GM12878 (cell line): ENCODE data around the gene BAHD1. TPM values are rescaled to one million over a fixed set of nuclear protein-coding genes. Genes with fewer than 3 reads are reported as not detected.

Experiments
- ATAC-seq: fragments of 200-7000 bp; cut with Tn5 transposase; 3 replicates; pipeline ENCODE4 v1.9.1; 2020; ENCODE audit warnings: mild to moderate bottlenecking, moderate library complexity
- BruUV-seq: library from RNA; stranded (reverse); fragments of 400-500 nt; replicated peaks from 2 replicates; lab custom pipeline; 2021; lab: Mats Ljungman, UMichigan
- CTCF ChIA-PET: fragments of 300-600 bp; sonication (Branson Sonifier 250); formaldehyde crosslinking; extraction: SDS; loops from one replicate; lab custom pipeline; 2021; ENCODE audit warnings: inconsistent platforms; lab: Yijun Ruan, JAX
- POLR2A ChIA-PET: fragments of 350-600 bp; formaldehyde crosslinking; extraction: SDS; loops from one replicate; lab custom pipeline; 2021; ENCODE audit warnings: inconsistent platforms; lab: Charles Lee
- RAD21 ChIA-PET: fragments of 300-600 bp; sonication (Branson Sonifier 250); formaldehyde crosslinking; loops from one replicate; lab custom pipeline; 2023; ENCODE audit warnings: antibody characterized with exemption; ENCODE audit not compliant: unreplicated experiment; lab: Charles Lee
- SMC1A ChIA-PET: fragments of 300-600 bp; sonication (Branson Sonifier 250); formaldehyde crosslinking; loops from one replicate; lab custom pipeline; 2023; ENCODE audit not compliant: unreplicated experiment, uncharacterized antibody; lab: Charles Lee
- DNase-seq: peaks from one replicate; pipeline ENCODE4 v3.0.0-alpha.2; 2011; ENCODE audit warnings: low read depth, low spot score
- FAIRE-seq: peaks from 3 replicates; lab custom pipeline; 2011; peaks lifted over from hg19 to GRCh38; lab: Jason Lieb, UNC
- H2AFZ ChIP-seq: 2 replicates; pipeline ENCODE4 v1.6.0; 2011; ENCODE audit warnings: low read depth, low read length, control low read depth; ENCODE audit not compliant: control insufficient read depth
- H3K27ac ChIP-seq: 2 replicates; pipeline ENCODE4 v1.5.1; 2011; ENCODE audit warnings: control low read depth; ENCODE audit not compliant: control insufficient read depth, insufficient read depth
- H3K27me3 ChIP-seq, 2 experiments: replicated peaks in 1 of 2; 2 replicates each; pipeline versions ENCODE4 v1.6.0 to v1.6.1; 2011; ENCODE audit warnings: low read length in 1 of 2; ENCODE audit not compliant: control insufficient read depth in 2 of 2, insufficient read depth in 2 of 2
- H3K36me3 ChIP-seq, 2 experiments: 2 replicates each; pipeline ENCODE4 v1.5.1; 2011; ENCODE audit warnings: low read length in 1 of 2; ENCODE audit not compliant: control insufficient read depth in 2 of 2, insufficient read depth in 2 of 2
- H3K4me1 ChIP-seq: 2 replicates; pipeline ENCODE4 v1.6.1; 2011; ENCODE audit warnings: mild to moderate bottlenecking, low read length, moderate library complexity, mixed read lengths; ENCODE audit not compliant: control insufficient read depth, insufficient read depth
- H3K4me2 ChIP-seq: 2 replicates; pipeline ENCODE4 v1.6.0; 2011; ENCODE audit warnings: control low read depth; ENCODE audit not compliant: control insufficient read depth, insufficient read depth
- H3K4me3 ChIP-seq: fragments of 200-600 bp; sonication (generic); 2 replicates; pipeline ENCODE4 v1.5.1; 2016
- H3K79me2 ChIP-seq: 2 replicates; pipeline ENCODE4 v1.6.0; 2011; ENCODE audit warnings: low read length; ENCODE audit not compliant: control insufficient read depth, insufficient read depth
- H3K9ac ChIP-seq: 2 replicates; pipeline ENCODE4 v1.8.0; 2011; ENCODE audit warnings: low read length, control low read depth, mixed read lengths; ENCODE audit not compliant: control insufficient read depth, insufficient read depth
- H3K9me3 ChIP-seq: replicated peaks from 3 replicates; pipeline ENCODE4 v1.5.1; 2011; ENCODE audit warnings: mild to moderate bottlenecking, low read length; ENCODE audit not compliant: control insufficient read depth, insufficient read depth
- H4K20me1 ChIP-seq: 2 replicates; pipeline ENCODE4 v1.6.0; 2011; ENCODE audit not compliant: control insufficient read depth, insufficient read depth
- ATF7 ChIP-seq: fragments of 450-650 bp; IDR thresholded peaks from 2 replicates; pipeline ENCODE4 v1.6.1; 2016; ENCODE audit warnings: low read depth, mild to moderate bottlenecking
- CEBPB ChIP-seq, 2 experiments: fragments of 150-350 bp in 1 of 2; IDR thresholded peaks; 2 replicates each; pipeline ENCODE4 v1.6.1; 2012 to 2014; ENCODE audit warnings: low read depth in 2 of 2, low read length in 2 of 2, borderline replicate concordance in 1 of 2, inconsistent platforms in 1 of 2
- ESRRA ChIP-seq: IDR thresholded peaks from 2 replicates; pipeline ENCODE4 v1.6.1; 2012; ENCODE audit warnings: mild to moderate bottlenecking, low read length, improper control_type of control experiment
- EZH2 ChIP-seq: IDR thresholded peaks from 2 replicates; pipeline ENCODE4 v1.6.1; 2012; ENCODE audit warnings: low read depth, mild to moderate bottlenecking, control low read depth, inconsistent platforms, low read length, borderline replicate concordance; ENCODE audit not compliant: control insufficient read depth
- GATAD2B ChIP-seq: fragments of 450-650 bp; conservative IDR thresholded peaks from 2 replicates; pipeline ENCODE4 v1.6.1; 2017; ENCODE audit warnings: low read depth, mild to moderate bottlenecking, moderate library complexity
- LARP7 ChIP-seq: fragments of 450-650 bp; IDR thresholded peaks from 2 replicates; pipeline ENCODE4 v1.6.1; 2017; ENCODE audit warnings: mild to moderate bottlenecking
- PML ChIP-seq: IDR thresholded peaks from 2 replicates; pipeline ENCODE4 v1.6.1; 2012; ENCODE audit warnings: low read length, inconsistent platforms
- POLR2AphosphoS5 ChIP-seq: IDR thresholded peaks from 2 replicates; pipeline ENCODE4 v1.6.1; 2011; ENCODE audit warnings: mild to moderate bottlenecking, low read length, inconsistent platforms
- POU2F2 ChIP-seq: IDR thresholded peaks from 3 replicates; pipeline ENCODE4 v1.6.1; 2011; ENCODE audit warnings: low read depth, mild to moderate bottlenecking, low read length, borderline replicate concordance
- RB1 ChIP-seq: fragments of 450-650 bp; formaldehyde crosslinking; IDR thresholded peaks from 2 replicates; pipeline ENCODE4 v1.6.1; 2017; ENCODE audit warnings: mild to moderate bottlenecking, borderline replicate concordance
- SUZ12 ChIP-seq: fragments of 200-600 bp; sonication (generic); IDR thresholded peaks from one replicate; pipeline ENCODE4 v1.6.1; 2018; ENCODE audit warnings: antibody characterized with exemption, mild to moderate bottlenecking; ENCODE audit not compliant: unreplicated experiment
- WRNIP1 ChIP-seq: IDR thresholded peaks from 2 replicates; pipeline ENCODE4 v1.6.1; 2011; ENCODE audit warnings: low read depth, low read length, improper control_type of control experiment, borderline replicate concordance
- ZNF622 ChIP-seq: fragments of 450-650 bp; IDR thresholded peaks from 2 replicates; pipeline ENCODE4 v1.6.1; 2017; ENCODE audit warnings: mild to moderate bottlenecking, inconsistent platforms
- WGBS: methylation state at CpG from one replicate; pipeline ENCODE4 v1.1.6; 2016; ENCODE audit warnings: low lambda C conversion rate; ENCODE audit not compliant: insufficient replicate concordance, insufficient coverage; ENCODE audit errors: missing lambda C conversion rate; 5-methylcytosine and 5-hydroxymethylcytosine counted together
- in situ Hi-C: fragments of 300-500 bp; cut with MboI; formaldehyde crosslinking; loops from 9 replicates; pipeline ENCODE4 v1.14.3; 2018; ENCODE audit warnings: mixed read lengths
- intact Hi-C: fragments of 100-400 bp; cut with micrococcal nuclease; formaldehyde crosslinking; loops from one replicate; pipeline ENCODE4 v1.14.2; 2022; ENCODE audit not compliant: unreplicated experiment
- polyA plus RNA-seq, 11 experiments: library from polyadenylated mRNA; depleted of rRNA in 4 of 11; unstranded in 6 of 11; stranded (reverse) in 5 of 11; fragments of >200 nt; fragmentation: Nextera tagmentation in 4 of 11; fragmentation: Illumina TruSeq in 1 of 11; extraction: Ambion mirVana in 4 of 11; extraction: Trizol in 1 of 11; gene quantifications; 1 replicate in 1 of 11; 2 replicates in 10 of 11; pipeline versions ENCODE4 v1.2.1 to v1.2.3, GENCODE V29; 2011 to 2016; ENCODE audit warnings: inconsistent platforms in 2 of 11, missing spikeins in 2 of 11, low read depth in 1 of 11
- total RNA-seq, 4 experiments: library from RNA; depleted of rRNA in 3 of 4; stranded (reverse); fragments of >200 nt in 3 of 4; fragmentation: Illumina TruSeq in 1 of 4; extraction: Trizol in 1 of 4; gene quantifications; 2 replicates each; pipeline versions ENCODE4 v1.2.1 to v1.2.3, GENCODE V29; 2013 to 2021
- TF ChIP-seq, protein P1 (sequence below): IDR thresholded peaks from 2 replicates; pipeline ENCODE4 v1.6.1; 2012; ENCODE audit warnings: low read depth, low read length, improper control_type of control experiment
- TF ChIP-seq, protein P2 (sequence below): IDR thresholded peaks from 2 replicates; pipeline ENCODE4 v1.6.1; 2012; ENCODE audit warnings: low read depth, low read length, improper control_type of control experiment
- TF ChIP-seq, protein P3 (sequence below): fragments of 450-650 bp; IDR thresholded peaks from 2 replicates; pipeline ENCODE4 v1.6.1; 2016; ENCODE audit warnings: mild to moderate bottlenecking
- TF ChIP-seq, protein P4 (sequence below): IDR thresholded peaks from 2 replicates; pipeline ENCODE4 v1.6.1; 2011; ENCODE audit warnings: borderline replicate concordance, low read depth, mild to moderate bottlenecking, moderate library complexity, mixed read lengths, low read length; ENCODE audit not compliant: insufficient read depth; ENCODE audit errors: extremely low read length
- TF ChIP-seq, protein P5 (sequence below): fragments of 450-650 bp; conservative IDR thresholded peaks from 2 replicates; pipeline ENCODE4 v1.6.1; 2017; ENCODE audit warnings: mild to moderate bottlenecking, moderate library complexity
- TF ChIP-seq, protein P6 (sequence below): fragments of 450-650 bp; IDR thresholded peaks from 2 replicates; pipeline ENCODE4 v1.6.1; 2016; ENCODE audit warnings: mild to moderate bottlenecking

Gene BAHD1
- total and polyA plus RNA-seq, 10 of the 15 experiments (the other 5 are each of a cell fraction or from before 2014, with no cell fraction given): 0.21 to 21.8 (median 5.8) TPM

DNA sequence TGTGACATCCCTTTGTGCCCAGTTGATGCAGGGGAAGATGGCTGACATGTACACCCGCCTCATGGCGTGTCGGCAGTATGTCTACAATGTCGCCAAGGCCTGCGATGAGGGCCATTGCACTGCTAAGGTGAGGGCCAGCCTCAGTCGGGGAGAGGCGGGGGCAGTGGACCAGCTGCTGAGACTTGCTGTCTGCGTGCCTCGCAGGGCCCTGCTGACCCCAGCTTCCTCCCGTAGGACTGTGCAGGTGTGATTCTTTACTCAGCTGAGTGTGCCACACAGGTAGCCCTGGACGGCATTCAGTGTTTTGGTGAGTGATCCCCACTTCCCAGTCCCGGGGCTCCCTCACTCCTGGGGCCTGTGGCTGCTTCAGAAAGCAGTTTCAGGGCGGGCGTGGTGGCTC is 24.7 kb upstream of the BAHD1 start:
- in situ Hi-C loops (no loop called here), intact Hi-C loops (no loop called here)
- ChIA-PET SMC1A (no interaction called here), RAD21 (no interaction called here), POLR2A (interaction anchor here (0.5 to 0.6 kb wide), 2 partner anchors 19 to 24 kb away, joined by 3 to 4 read pairs; no protein-coding TSS in a partner anchor), CTCF (interaction anchor here (1.7 to 3.2 kb wide), 3 partner anchors 10 to 77 kb away, joined by 5 to 10 read pairs (median 5); partner anchors contain the start of gene IVD)
- DNase-seq (no peak), ATAC-seq (no peak), FAIRE-seq (no peak)
- no peak overlapping the region for H2AFZ ChIP-seq
- H3K79me2 ChIP-seq: no peaks in the 10 kb centered on the region
- 96% methylated on average over 14 of the region's 14 CpGs for WGBS
- H3K4me3 ChIP-seq: no peak overlapping the region
- H3K4me2 ChIP-seq: no peak overlapping the region
- no peaks in the 10 kb centered on the region for H3K27me3 ChIP-seq
- H3K4me1 ChIP-seq: no peaks in the 10 kb centered on the region
- H4K20me1 ChIP-seq: no peaks in the 10 kb centered on the region
- no peaks in the 10 kb centered on the region for H3K9me3 ChIP-seq
- no peak overlapping the region for H3K9ac ChIP-seq
- peaks cover 23 to 27% of the 10 kb centered on the region in 2 experiments for H3K36me3 ChIP-seq
- no peak overlapping the region for H3K27ac ChIP-seq
- BruUV-seq: no TSS peak
- no peak for TF ChIP-seq POLR2AphosphoS5
- no peak for TF ChIP-seq GATAD2B
- TF ChIP-seq, protein P1, sequence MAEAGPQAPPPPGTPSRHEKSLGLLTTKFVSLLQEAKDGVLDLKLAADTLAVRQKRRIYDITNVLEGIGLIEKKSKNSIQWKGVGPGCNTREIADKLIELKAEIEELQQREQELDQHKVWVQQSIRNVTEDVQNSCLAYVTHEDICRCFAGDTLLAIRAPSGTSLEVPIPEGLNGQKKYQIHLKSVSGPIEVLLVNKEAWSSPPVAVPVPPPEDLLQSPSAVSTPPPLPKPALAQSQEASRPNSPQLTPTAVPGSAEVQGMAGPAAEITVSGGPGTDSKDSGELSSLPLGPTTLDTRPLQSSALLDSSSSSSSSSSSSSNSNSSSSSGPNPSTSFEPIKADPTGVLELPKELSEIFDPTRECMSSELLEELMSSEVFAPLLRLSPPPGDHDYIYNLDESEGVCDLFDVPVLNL: no peak
- no peak for TF ChIP-seq ESRRA
- TF ChIP-seq CEBPB (IDR thresholded peaks at IDR 0.05; ENCODE audit: borderline replicate concordance in 1 of 2, low read depth in 2 of 2, low read length in 2 of 2): no peak
- TF ChIP-seq RB1: no peak
- TF ChIP-seq, protein P2, sequence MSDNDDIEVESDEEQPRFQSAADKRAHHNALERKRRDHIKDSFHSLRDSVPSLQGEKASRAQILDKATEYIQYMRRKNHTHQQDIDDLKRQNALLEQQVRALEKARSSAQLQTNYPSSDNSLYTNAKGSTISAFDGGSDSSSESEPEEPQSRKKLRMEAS: no peak
- TF ChIP-seq LARP7: no peak
- no peak for TF ChIP-seq WRNIP1
- TF ChIP-seq, protein P3, sequence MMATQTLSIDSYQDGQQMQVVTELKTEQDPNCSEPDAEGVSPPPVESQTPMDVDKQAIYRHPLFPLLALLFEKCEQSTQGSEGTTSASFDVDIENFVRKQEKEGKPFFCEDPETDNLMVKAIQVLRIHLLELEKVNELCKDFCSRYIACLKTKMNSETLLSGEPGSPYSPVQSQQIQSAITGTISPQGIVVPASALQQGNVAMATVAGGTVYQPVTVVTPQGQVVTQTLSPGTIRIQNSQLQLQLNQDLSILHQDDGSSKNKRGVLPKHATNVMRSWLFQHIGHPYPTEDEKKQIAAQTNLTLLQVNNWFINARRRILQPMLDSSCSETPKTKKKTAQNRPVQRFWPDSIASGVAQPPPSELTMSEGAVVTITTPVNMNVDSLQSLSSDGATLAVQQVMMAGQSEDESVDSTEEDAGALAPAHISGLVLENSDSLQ: no peak
- TF ChIP-seq, protein P4, sequence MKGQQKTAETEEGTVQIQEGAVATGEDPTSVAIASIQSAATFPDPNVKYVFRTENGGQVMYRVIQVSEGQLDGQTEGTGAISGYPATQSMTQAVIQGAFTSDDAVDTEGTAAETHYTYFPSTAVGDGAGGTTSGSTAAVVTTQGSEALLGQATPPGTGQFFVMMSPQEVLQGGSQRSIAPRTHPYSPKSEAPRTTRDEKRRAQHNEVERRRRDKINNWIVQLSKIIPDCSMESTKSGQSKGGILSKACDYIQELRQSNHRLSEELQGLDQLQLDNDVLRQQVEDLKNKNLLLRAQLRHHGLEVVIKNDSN: no peak
- TF ChIP-seq SUZ12: no peak
- TF ChIP-seq, protein P5, sequence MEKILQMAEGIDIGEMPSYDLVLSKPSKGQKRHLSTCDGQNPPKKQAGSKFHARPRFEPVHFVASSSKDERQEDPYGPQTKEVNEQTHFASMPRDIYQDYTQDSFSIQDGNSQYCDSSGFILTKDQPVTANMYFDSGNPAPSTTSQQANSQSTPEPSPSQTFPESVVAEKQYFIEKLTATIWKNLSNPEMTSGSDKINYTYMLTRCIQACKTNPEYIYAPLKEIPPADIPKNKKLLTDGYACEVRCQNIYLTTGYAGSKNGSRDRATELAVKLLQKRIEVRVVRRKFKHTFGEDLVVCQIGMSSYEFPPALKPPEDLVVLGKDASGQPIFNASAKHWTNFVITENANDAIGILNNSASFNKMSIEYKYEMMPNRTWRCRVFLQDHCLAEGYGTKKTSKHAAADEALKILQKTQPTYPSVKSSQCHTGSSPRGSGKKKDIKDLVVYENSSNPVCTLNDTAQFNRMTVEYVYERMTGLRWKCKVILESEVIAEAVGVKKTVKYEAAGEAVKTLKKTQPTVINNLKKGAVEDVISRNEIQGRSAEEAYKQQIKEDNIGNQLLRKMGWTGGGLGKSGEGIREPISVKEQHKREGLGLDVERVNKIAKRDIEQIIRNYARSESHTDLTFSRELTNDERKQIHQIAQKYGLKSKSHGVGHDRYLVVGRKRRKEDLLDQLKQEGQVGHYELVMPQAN: no peak
- TF ChIP-seq, protein P6, sequence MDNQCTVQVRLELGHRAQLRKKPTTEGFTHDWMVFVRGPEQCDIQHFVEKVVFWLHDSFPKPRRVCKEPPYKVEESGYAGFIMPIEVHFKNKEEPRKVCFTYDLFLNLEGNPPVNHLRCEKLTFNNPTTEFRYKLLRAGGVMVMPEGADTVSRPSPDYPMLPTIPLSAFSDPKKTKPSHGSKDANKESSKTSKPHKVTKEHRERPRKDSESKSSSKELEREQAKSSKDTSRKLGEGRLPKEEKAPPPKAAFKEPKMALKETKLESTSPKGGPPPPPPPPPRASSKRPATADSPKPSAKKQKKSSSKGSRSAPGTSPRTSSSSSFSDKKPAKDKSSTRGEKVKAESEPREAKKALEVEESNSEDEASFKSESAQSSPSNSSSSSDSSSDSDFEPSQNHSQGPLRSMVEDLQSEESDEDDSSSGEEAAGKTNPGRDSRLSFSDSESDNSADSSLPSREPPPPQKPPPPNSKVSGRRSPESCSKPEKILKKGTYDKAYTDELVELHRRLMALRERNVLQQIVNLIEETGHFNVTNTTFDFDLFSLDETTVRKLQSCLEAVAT: no peak
- TF ChIP-seq ZNF622: no peak
- TF ChIP-seq EZH2: no peak
- no peak for TF ChIP-seq ATF7
- no peak for TF ChIP-seq PML
- no peak for TF ChIP-seq POU2F2
